ENCODE results near the gene RMND1. TPM values are rescaled to one million over a fixed set of nuclear protein-coding genes. Genes with fewer than 3 reads are reported as not detected.

Gene RMND1
- total and polyA plus RNA-seq, 2 of the 13 experiments (the other 11 are each of a cell fraction or from before 2014, with no cell fraction given) = 34.0 to 72.5 TPM

DNA sequence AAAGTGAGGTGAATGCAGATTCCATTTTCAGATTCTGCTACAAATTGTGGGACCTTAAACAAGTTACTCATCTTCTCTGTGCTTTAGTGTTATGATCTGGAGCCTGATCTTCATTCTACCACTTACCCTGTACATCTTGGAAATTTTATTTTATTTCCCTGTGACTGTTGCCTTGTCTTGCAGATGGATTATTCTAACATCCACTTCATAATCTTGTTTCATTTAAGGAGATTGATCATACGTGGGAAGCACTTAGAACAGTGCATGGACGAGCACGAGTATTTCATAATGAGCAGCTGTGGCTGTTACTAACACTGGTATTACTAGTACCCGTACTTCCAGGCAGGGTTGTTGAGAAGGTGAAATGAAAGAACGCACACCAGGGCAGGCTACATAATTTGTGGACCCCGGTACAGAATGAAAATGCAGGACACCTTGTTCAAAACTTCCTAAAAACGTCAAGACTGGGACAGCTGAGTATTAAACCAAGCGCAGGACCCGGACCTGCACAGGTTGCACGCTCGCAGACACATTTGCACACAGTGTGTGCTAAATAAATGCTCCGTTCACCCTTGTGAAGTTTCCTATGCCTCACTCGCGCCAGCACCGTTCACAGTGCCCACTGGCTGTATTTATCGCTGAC lies 41.4 kb upstream of the RMND1 start (continued):
- TF ChIP-seq, protein P1, sequence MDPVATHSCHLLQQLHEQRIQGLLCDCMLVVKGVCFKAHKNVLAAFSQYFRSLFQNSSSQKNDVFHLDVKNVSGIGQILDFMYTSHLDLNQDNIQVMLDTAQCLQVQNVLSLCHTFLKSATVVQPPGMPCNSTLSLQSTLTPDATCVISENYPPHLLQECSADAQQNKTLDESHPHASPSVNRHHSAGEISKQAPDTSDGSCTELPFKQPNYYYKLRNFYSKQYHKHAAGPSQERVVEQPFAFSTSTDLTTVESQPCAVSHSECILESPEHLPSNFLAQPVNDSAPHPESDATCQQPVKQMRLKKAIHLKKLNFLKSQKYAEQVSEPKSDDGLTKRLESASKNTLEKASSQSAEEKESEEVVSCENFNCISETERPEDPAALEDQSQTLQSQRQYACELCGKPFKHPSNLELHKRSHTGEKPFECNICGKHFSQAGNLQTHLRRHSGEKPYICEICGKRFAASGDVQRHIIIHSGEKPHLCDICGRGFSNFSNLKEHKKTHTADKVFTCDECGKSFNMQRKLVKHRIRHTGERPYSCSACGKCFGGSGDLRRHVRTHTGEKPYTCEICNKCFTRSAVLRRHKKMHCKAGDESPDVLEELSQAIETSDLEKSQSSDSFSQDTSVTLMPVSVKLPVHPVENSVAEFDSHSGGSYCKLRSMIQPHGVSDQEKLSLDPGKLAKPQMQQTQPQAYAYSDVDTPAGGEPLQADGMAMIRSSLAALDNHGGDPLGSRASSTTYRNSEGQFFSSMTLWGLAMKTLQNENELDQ (CRISPR knock-in tag; IDR thresholded peaks at IDR 0.05; ENCODE audit: borderline replicate concordance) = no peak
- no peak for TF ChIP-seq ZNF20 (CRISPR knock-in tag; IDR thresholded peaks at IDR 0.05)
- 0 out of 2 replicates have a peak, but pooled peaks have one; percentile 26 for TF ChIP-seq PPARG (CRISPR knock-in tag; conservative IDR thresholded peaks at IDR 0.05)
- no peak for TF ChIP-seq ZNF549 (CRISPR knock-in tag; IDR thresholded peaks at IDR 0.05)
- no peak for TF ChIP-seq KAT8 (CRISPR knock-in tag; IDR thresholded peaks at IDR 0.05)
- TF ChIP-seq, protein P2, sequence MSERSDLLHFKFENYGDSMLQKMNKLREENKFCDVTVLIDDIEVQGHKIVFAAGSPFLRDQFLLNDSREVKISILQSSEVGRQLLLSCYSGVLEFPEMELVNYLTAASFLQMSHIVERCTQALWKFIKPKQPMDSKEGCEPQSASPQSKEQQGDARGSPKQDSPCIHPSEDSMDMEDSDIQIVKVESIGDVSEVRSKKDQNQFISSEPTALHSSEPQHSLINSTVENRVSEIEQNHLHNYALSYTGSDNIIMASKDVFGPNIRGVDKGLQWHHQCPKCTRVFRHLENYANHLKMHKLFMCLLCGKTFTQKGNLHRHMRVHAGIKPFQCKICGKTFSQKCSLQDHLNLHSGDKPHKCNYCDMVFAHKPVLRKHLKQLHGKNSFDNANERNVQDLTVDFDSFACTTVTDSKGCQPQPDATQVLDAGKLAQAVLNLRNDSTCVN (CRISPR knock-in tag; IDR thresholded peaks at IDR 0.05; ENCODE audit: borderline replicate concordance) = no peak
- TF ChIP-seq ZNF557 (CRISPR knock-in tag; IDR thresholded peaks at IDR 0.05) = 0 out of 2 replicates have a peak, but pooled peaks have one; percentile 50
- TF ChIP-seq SIN3A (IDR thresholded peaks at IDR 0.05; ENCODE audit: borderline replicate concordance, low read depth, low read length) = no peak
- 0 out of 2 replicates have a peak, but pooled peaks have one; percentile 27 for TF ChIP-seq ZNF232 (CRISPR knock-in tag; IDR thresholded peaks at IDR 0.05; ENCODE audit: borderline replicate concordance)
- TF ChIP-seq ZC3H13 (CRISPR knock-in tag; IDR thresholded peaks at IDR 0.05) = peak; percentile 30; the same call in 1 of the 2 replicates
- TF ChIP-seq NFIC (IDR thresholded peaks at IDR 0.05; ENCODE audit: low read length) = no peak
- TF ChIP-seq SALL1 (CRISPR knock-in tag; IDR thresholded peaks at IDR 0.05) = no peak
- no peak for TF ChIP-seq ZNF205 (CRISPR knock-in tag; IDR thresholded peaks at IDR 0.05)
- TF ChIP-seq ZNF264 (CRISPR knock-in tag; IDR thresholded peaks at IDR 0.05) = peak; percentile 53; the same call in 1 of the 2 replicates
- TF ChIP-seq REXO4 (CRISPR knock-in tag; IDR thresholded peaks at IDR 0.05; ENCODE audit: borderline replicate concordance) = no peak
- TF ChIP-seq, protein P3, sequence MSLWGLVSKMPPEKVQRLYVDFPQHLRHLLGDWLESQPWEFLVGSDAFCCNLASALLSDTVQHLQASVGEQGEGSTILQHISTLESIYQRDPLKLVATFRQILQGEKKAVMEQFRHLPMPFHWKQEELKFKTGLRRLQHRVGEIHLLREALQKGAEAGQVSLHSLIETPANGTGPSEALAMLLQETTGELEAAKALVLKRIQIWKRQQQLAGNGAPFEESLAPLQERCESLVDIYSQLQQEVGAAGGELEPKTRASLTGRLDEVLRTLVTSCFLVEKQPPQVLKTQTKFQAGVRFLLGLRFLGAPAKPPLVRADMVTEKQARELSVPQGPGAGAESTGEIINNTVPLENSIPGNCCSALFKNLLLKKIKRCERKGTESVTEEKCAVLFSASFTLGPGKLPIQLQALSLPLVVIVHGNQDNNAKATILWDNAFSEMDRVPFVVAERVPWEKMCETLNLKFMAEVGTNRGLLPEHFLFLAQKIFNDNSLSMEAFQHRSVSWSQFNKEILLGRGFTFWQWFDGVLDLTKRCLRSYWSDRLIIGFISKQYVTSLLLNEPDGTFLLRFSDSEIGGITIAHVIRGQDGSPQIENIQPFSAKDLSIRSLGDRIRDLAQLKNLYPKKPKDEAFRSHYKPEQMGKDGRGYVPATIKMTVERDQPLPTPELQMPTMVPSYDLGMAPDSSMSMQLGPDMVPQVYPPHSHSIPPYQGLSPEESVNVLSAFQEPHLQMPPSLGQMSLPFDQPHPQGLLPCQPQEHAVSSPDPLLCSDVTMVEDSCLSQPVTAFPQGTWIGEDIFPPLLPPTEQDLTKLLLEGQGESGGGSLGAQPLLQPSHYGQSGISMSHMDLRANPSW (CRISPR knock-in tag; IDR thresholded peaks at IDR 0.05; ENCODE audit: borderline replicate concordance) = no peak
- TF ChIP-seq, protein P4, sequence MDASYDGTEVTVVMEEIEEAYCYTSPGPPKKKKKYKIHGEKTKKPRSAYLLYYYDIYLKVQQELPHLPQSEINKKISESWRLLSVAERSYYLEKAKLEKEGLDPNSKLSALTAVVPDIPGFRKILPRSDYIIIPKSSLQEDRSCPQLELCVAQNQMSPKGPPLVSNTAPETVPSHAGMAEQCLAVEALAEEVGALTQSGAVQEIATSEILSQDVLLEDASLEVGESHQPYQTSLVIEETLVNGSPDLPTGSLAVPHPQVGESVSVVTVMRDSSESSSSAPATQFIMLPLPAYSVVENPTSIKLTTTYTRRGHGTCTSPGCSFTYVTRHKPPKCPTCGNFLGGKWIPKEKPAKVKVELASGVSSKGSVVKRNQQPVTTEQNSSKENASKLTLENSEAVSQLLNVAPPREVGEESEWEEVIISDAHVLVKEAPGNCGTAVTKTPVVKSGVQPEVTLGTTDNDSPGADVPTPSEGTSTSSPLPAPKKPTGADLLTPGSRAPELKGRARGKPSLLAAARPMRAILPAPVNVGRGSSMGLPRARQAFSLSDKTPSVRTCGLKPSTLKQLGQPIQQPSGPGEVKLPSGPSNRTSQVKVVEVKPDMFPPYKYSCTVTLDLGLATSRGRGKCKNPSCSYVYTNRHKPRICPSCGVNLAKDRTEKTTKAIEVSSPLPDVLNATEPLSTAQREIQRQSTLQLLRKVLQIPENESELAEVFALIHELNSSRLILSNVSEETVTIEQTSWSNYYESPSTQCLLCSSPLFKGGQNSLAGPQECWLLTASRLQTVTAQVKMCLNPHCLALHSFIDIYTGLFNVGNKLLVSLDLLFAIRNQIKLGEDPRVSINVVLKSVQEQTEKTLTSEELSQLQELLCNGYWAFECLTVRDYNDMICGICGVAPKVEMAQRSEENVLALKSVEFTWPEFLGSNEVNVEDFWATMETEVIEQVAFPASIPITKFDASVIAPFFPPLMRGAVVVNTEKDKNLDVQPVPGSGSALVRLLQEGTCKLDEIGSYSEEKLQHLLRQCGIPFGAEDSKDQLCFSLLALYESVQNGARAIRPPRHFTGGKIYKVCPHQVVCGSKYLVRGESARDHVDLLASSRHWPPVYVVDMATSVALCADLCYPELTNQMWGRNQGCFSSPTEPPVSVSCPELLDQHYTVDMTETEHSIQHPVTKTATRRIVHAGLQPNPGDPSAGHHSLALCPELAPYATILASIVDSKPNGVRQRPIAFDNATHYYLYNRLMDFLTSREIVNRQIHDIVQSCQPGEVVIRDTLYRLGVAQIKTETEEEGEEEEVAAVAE (CRISPR knock-in tag; IDR thresholded peaks at IDR 0.05; ENCODE audit: borderline replicate concordance) = 0 out of 2 replicates have a peak, but pooled peaks have one; percentile 10
- TF ChIP-seq RARA (CRISPR knock-in tag; IDR thresholded peaks at IDR 0.05) = no peak
- no peak for TF ChIP-seq THAP11 (CRISPR knock-in tag; IDR thresholded peaks at IDR 0.05)
- no peak for TF ChIP-seq HOXA9 (CRISPR knock-in tag; IDR thresholded peaks at IDR 0.05; ENCODE audit: borderline replicate concordance)

All from HepG2 (cell line).